GM12864 (cell line): Measurements from ENCODE around the gene SAE1.
"Not testable (repeated sequence)": the region's sequence is repeated elsewhere in the genome, so short reads cannot be mapped to it uniquely, and the experiment has no call there.

Experiments used
- DNase-seq: peaks from one replicate; pipeline ENCODE4 v3.0.0-alpha.2; 2011; ENCODE audit warnings: low read depth
- H3K4me3 ChIP-seq: 2 replicates; pipeline ENCODE4 v1.5.1; 2011; ENCODE audit warnings: mild to moderate bottlenecking, low read depth, low read length, control low read depth
- CTCF ChIP-seq: IDR thresholded peaks from 2 replicates; pipeline ENCODE4 v1.5.1; 2011; ENCODE audit warnings: low read depth, mild to moderate bottlenecking, moderate library complexity, low read length, control low read depth, inconsistent platforms; ENCODE audit errors: missing control alignments

SAE1 gene

GRCh38 chr19:47097396-47098201 is 33.0 kb upstream of the SAE1 start:
- H3K4me3 ChIP-seq, result no peak overlapping the region
- no peak for DNase-seq
- no peak for TF ChIP-seq CTCF

- H3K4me3 ChIP-seq, result no peak overlapping the region
- no peak for DNase-seq
- TF ChIP-seq CTCF, result no peak
Observed at GRCh38 chr19:47098608-47099007, 32.0 kb upstream of the SAE1 start.

GRCh38 chr19:47099576-47100050 is 31.0 kb upstream of the SAE1 start:
- no peak for DNase-seq
- no peak for TF ChIP-seq CTCF
- H3K4me3 ChIP-seq, result no peak overlapping the region

- no peak overlapping the region for H3K4me3 ChIP-seq
- no peak for TF ChIP-seq CTCF
- no peak for DNase-seq
Observed at GRCh38 chr19:47100290-47100689, 30.3 kb upstream of the SAE1 start.

GRCh38 chr19:47101116-47101515 is 29.5 kb upstream of the SAE1 start:
- not testable (repeated sequence) for DNase-seq

GRCh38 chr19:47102346-47103060 is 28.1 kb upstream of the SAE1 start:
- DNase-seq, result no peak
- no peak overlapping the region for H3K4me3 ChIP-seq
- no peak for TF ChIP-seq CTCF

More at GRCh38 chr19:47101116-47101515, 29.5 kb upstream of the SAE1 start:
- not testable (repeated sequence) for H3K4me3 ChIP-seq

- no peak overlapping the region for H3K4me3 ChIP-seq
- DNase-seq, result no peak
- TF ChIP-seq CTCF, result no peak
Observed at GRCh38 chr19:47104680-47105079, 26.0 kb upstream of the SAE1 start.
